Transverse colon (tissue), 3 donors: Measurements from ENCODE around the gene NTRK2.

Source experiments
- EP300 ChIP-seq: sonication (generic); formaldehyde crosslinking; IDR thresholded peaks from one replicate; pipeline ENCODE4 v1.6.1; 2017; ENCODE audit warnings: antibody characterized with exemption, low read depth
- TF ChIP-seq, protein P1 (sequence below), 5 experiments: fragments of 200-600 bp in 3 of 5; fragments of 450-650 bp in 2 of 5; sonication (generic) in 3 of 5; IDR thresholded peaks; 1 replicate in 2 of 5; 2 replicates in 3 of 5; pipeline ENCODE4 v1.5.1; 2016 to 2017; ENCODE audit warnings: antibody characterized with exemption in 5 of 5, inconsistent platforms in 3 of 5, mild to moderate bottlenecking in 2 of 5, moderate library complexity in 1 of 5

DNA sequence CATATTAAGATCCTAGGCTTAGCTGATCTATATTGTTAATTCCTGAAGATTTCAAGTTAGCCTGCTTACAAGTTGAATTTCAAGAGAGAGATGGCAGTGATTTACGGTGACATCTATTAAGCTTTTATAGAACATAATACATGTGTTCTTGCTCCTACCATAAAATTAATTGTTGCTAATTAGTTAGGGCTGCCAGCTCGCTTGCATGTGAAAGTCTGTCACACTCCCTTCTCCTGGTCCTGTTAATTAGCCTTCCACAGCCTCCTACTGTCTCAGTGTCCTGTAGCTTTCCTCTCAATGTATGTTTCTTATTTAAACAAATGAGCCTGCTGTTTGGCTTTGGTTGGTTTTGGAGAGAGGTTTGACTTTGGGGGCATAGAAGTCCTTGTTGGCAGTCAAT lies 247.2 kb downstream of the NTRK2 start:
- no peak for TF ChIP-seq EP300
- TF ChIP-seq, protein P1, sequence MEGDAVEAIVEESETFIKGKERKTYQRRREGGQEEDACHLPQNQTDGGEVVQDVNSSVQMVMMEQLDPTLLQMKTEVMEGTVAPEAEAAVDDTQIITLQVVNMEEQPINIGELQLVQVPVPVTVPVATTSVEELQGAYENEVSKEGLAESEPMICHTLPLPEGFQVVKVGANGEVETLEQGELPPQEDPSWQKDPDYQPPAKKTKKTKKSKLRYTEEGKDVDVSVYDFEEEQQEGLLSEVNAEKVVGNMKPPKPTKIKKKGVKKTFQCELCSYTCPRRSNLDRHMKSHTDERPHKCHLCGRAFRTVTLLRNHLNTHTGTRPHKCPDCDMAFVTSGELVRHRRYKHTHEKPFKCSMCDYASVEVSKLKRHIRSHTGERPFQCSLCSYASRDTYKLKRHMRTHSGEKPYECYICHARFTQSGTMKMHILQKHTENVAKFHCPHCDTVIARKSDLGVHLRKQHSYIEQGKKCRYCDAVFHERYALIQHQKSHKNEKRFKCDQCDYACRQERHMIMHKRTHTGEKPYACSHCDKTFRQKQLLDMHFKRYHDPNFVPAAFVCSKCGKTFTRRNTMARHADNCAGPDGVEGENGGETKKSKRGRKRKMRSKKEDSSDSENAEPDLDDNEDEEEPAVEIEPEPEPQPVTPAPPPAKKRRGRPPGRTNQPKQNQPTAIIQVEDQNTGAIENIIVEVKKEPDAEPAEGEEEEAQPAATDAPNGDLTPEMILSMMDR (IDR thresholded peaks at IDR 0.05), result no peak
